Esophagus muscularis mucosa (tissue), 4 donors: ENCODE measurements around the gene FBXL7.

Experiments used
- EP300 ChIP-seq: sonication (generic); formaldehyde crosslinking; IDR thresholded peaks from one replicate; pipeline ENCODE4 v1.6.1; 2017; ENCODE audit warnings: antibody characterized with exemption
- POLR2A ChIP-seq: fragments of 450-650 bp; IDR thresholded peaks from one replicate; pipeline ENCODE4 v1.6.1; 2017; ENCODE audit warnings: antibody characterized with exemption, moderate library complexity, mild to moderate bottlenecking, low read depth
- POLR2AphosphoS5 ChIP-seq, 2 donors: sonication (generic); formaldehyde crosslinking; IDR thresholded peaks; one replicate each; pipeline ENCODE4 v1.6.1; 2017; ENCODE audit warnings: antibody characterized with exemption in 2 of 2
- TF ChIP-seq, protein P1 (sequence below), 3 experiments: fragments of 200-600 bp in 2 of 3; fragments of 450-650 bp in 1 of 3; sonication (generic) in 2 of 3; IDR thresholded peaks; one replicate each; pipeline ENCODE4 v1.5.1; 2017 to 2019; ENCODE audit warnings: antibody characterized with exemption in 3 of 3, mild to moderate bottlenecking in 2 of 3, moderate library complexity in 1 of 3

DNA sequence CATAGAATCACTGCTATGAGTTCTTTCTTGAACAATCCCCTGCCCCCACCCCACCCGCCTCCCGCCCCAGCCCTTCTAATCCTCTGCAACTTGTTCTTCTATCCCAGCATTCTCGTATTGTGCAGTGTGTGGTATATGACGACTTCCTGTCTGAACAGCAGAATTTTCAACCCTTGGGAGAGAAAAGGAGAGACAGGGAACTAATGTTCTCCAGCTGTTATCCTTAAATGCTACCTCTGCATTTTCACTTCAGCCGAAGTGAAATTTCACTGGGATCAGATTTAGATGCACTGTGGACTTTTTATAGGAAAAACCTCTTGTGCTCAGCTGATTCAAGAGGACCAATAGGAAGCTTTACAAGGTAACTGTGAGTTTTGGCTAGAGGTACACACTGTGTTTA is 2.2 kb downstream of the FBXL7 start:
- TF ChIP-seq, protein P1, sequence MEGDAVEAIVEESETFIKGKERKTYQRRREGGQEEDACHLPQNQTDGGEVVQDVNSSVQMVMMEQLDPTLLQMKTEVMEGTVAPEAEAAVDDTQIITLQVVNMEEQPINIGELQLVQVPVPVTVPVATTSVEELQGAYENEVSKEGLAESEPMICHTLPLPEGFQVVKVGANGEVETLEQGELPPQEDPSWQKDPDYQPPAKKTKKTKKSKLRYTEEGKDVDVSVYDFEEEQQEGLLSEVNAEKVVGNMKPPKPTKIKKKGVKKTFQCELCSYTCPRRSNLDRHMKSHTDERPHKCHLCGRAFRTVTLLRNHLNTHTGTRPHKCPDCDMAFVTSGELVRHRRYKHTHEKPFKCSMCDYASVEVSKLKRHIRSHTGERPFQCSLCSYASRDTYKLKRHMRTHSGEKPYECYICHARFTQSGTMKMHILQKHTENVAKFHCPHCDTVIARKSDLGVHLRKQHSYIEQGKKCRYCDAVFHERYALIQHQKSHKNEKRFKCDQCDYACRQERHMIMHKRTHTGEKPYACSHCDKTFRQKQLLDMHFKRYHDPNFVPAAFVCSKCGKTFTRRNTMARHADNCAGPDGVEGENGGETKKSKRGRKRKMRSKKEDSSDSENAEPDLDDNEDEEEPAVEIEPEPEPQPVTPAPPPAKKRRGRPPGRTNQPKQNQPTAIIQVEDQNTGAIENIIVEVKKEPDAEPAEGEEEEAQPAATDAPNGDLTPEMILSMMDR (IDR thresholded peaks at IDR 0.05), result no peak
- no peak for TF ChIP-seq POLR2A
- no peak for TF ChIP-seq EP300
- TF ChIP-seq POLR2AphosphoS5 (IDR thresholded peaks at IDR 0.05), result no peak
